ENCODE data around the gene BST2.

The BST2 gene

GRCh38 chr19:17431417-17431816 is 26.0 kb upstream of the BST2 start:
- Histone ChIP-seq H3K36me3 (ENCODE audit: control insufficient read depth in 4 of 4, insufficient read depth in 4 of 4, low read length in 3 of 4) (peaks cover 0 to 2% (median 0%) of the 10 kb centered on the region in 4 experiments), H3K9me3 (ENCODE audit: control extremely low read depth in 1 of 5, control insufficient read depth in 4 of 5, insufficient read depth in 2 of 5, low read depth in 1 of 5, low read length in 4 of 5) (peaks cover 0 to 1% (median 0%) of the 10 kb centered on the region in 5 experiments), H3K27me3 (replicated peaks in 2 of 5; ENCODE audit: control insufficient read depth in 4 of 5, insufficient read depth in 5 of 5, low read length in 4 of 5) (no peaks in the 10 kb centered on the region), H3K4me3 (ENCODE audit: control insufficient read depth in 1 of 7, extremely low read depth in 1 of 7, insufficient read depth in 4 of 7, low read depth in 2 of 7, low read length in 6 of 7) (no peak overlapping the region), H3K27ac (ENCODE audit: insufficient read depth in 1 of 2, low read depth in 1 of 2, low read length in 2 of 2, poor library complexity in 1 of 2, severe bottlenecking in 2 of 2) (no peak overlapping the region), H3K4me1 (ENCODE audit: control extremely low read depth in 1 of 4, control insufficient read depth in 4 of 4, insufficient read depth in 4 of 4, low read length in 3 of 4) (no peaks in the 10 kb centered on the region)
- DNase-seq: no peak
- ChIA-PET POLR2A (no interaction called here), CTCF (interaction anchor here (0.6 to 2.0 kb wide), 3 partner anchors 12 to 126 kb away, joined by 3 to 7 read pairs (median 6); partner anchors contain the start of gene MVB12A)
- 87% methylated on average over 6 of the region's 7 CpGs for WGBS (ENCODE audit: insufficient coverage)

- no peak overlapping the region for H3K4me3 ChIP-seq (ENCODE audit: control insufficient read depth in 1 of 7, extremely low read depth in 1 of 7, insufficient read depth in 4 of 7, low read depth in 2 of 7, low read length in 6 of 7)
- DNase-seq: no peak
- H3K4me1 ChIP-seq (ENCODE audit: control extremely low read depth in 1 of 4, control insufficient read depth in 4 of 4, insufficient read depth in 4 of 4, low read length in 3 of 4): peaks cover 0 to 7% (median 6%) of the 10 kb centered on the region in 4 experiments
- no peaks in the 10 kb centered on the region for H3K9me3 ChIP-seq (ENCODE audit: control extremely low read depth in 1 of 5, control insufficient read depth in 4 of 5, insufficient read depth in 2 of 5, low read depth in 1 of 5, low read length in 4 of 5)
- ChIA-PET POLR2A (no interaction called here), CTCF (interaction anchor here (0.6 to 1.3 kb wide), 5 partner anchors 11 to 323 kb away, joined by 3 to 6 read pairs (median 4); no protein-coding TSS in a partner anchor)
- H3K27me3 ChIP-seq (replicated peaks in 2 of 5; ENCODE audit: control insufficient read depth in 4 of 5, insufficient read depth in 5 of 5, low read length in 4 of 5): no peaks in the 10 kb centered on the region
- no peaks in the 10 kb centered on the region for H3K36me3 ChIP-seq (ENCODE audit: control insufficient read depth in 4 of 4, insufficient read depth in 4 of 4, low read length in 3 of 4)
- no peak overlapping the region for H3K27ac ChIP-seq (ENCODE audit: insufficient read depth in 1 of 2, low read depth in 1 of 2, low read length in 2 of 2, poor library complexity in 1 of 2, severe bottlenecking in 2 of 2)
- 96% methylated on average over 17 of the region's 17 CpGs for WGBS (ENCODE audit: insufficient coverage)
Observed at GRCh38 chr19:17429641-17430113, 24.2 kb upstream of the BST2 start.

DNA sequence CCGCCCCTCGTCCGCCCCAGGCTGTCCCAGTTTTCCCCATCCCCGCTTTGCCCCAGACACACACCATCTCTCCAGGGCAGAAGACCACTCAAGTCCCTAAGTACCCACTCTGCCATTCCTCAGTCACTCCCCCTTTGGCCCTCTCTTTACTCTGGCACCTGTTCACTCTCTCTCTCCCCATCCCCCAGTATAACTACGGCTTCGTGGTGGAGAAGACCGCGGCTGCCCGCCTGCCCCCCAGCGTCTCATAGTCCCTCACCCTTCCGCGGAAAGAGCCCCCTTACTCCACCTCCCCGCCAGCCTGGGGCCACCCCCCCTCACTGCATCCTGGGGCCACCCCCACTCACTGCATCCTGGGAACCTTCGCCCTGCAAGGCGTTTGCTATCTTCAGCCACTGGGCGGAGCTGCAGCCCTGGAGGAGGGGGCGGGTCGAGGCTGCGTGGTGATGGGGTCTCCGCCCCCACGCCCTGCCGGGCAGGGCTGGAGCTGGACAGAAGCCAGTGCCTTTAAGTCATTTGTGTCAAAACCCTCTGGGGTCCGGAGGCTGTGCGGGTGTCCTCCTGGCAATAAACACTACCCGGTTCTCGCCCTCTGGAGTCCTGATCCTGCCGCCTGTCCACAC is 19.4 kb upstream of the BST2 start:
- Histone ChIP-seq H3K27ac (ENCODE audit: insufficient read depth in 1 of 2, low read depth in 1 of 2, low read length in 2 of 2, poor library complexity in 1 of 2, severe bottlenecking in 2 of 2) (no peak overlapping the region), H3K4me3 (ENCODE audit: control insufficient read depth in 1 of 7, extremely low read depth in 1 of 7, insufficient read depth in 4 of 7, low read depth in 2 of 7, low read length in 6 of 7) (peak overlapping the region in 3 of 7 experiments; percentile 40 to 56 (median 48)), H3K27me3 (replicated peaks in 2 of 5; ENCODE audit: control insufficient read depth in 4 of 5, insufficient read depth in 5 of 5, low read length in 4 of 5) (no peaks in the 10 kb centered on the region), H3K9me3 (ENCODE audit: control extremely low read depth in 1 of 5, control insufficient read depth in 4 of 5, insufficient read depth in 2 of 5, low read depth in 1 of 5, low read length in 4 of 5) (no peaks in the 10 kb centered on the region), H3K4me1 (ENCODE audit: control extremely low read depth in 1 of 4, control insufficient read depth in 4 of 4, insufficient read depth in 4 of 4, low read length in 3 of 4) (peaks cover 0 to 20% (median 16%) of the 10 kb centered on the region in 4 experiments), H3K36me3 (ENCODE audit: control insufficient read depth in 4 of 4, insufficient read depth in 4 of 4, low read length in 3 of 4) (peaks cover 0 to 10% (median 6%) of the 10 kb centered on the region in 4 experiments)
- ChIA-PET CTCF (interaction anchor here (0.7 to 2.3 kb wide), 3 partner anchors 34 to 42 kb away, joined by 3 to 6 read pairs (median 3); no protein-coding TSS in a partner anchor), POLR2A (no interaction called here)
- 9% methylated on average over 14 of the region's 27 CpGs for WGBS (ENCODE audit: insufficient coverage)
- DNase-seq: peak; percentile 66 to 83 (median 83)

- no peak overlapping the region for H3K4me3 ChIP-seq (ENCODE audit: control insufficient read depth in 1 of 7, extremely low read depth in 1 of 7, insufficient read depth in 4 of 7, low read depth in 2 of 7, low read length in 6 of 7)
- CTCF ChIA-PET: interaction anchor here (0.5 to 2.3 kb wide), 3 partner anchors 43 to 550 kb away, joined by 3 to 6 read pairs (median 3); no protein-coding TSS in a partner anchor
- no peaks in the 10 kb centered on the region for H3K27me3 ChIP-seq (replicated peaks in 2 of 5; ENCODE audit: control insufficient read depth in 4 of 5, insufficient read depth in 5 of 5, low read length in 4 of 5)
- POLR2A ChIA-PET: interaction anchor here (0.6 kb wide), 1 partner anchor 155 kb away, joined by 3 read pairs; no protein-coding TSS in a partner anchor
- H3K4me1 ChIP-seq (ENCODE audit: control extremely low read depth in 1 of 4, control insufficient read depth in 4 of 4, insufficient read depth in 4 of 4, low read length in 3 of 4): peaks cover 6 to 30% (median 21%) of the 10 kb centered on the region in 4 experiments
- no peak overlapping the region for H3K27ac ChIP-seq (ENCODE audit: insufficient read depth in 1 of 2, low read depth in 1 of 2, low read length in 2 of 2, poor library complexity in 1 of 2, severe bottlenecking in 2 of 2)
- H3K9me3 ChIP-seq (ENCODE audit: control extremely low read depth in 1 of 5, control insufficient read depth in 4 of 5, insufficient read depth in 2 of 5, low read depth in 1 of 5, low read length in 4 of 5): no peaks in the 10 kb centered on the region
- WGBS (ENCODE audit: insufficient coverage): 99% methylated on average over 13 of the region's 20 CpGs
- DNase-seq: no peak
- H3K36me3 ChIP-seq (ENCODE audit: control insufficient read depth in 4 of 4, insufficient read depth in 4 of 4, low read length in 3 of 4): peaks cover 0 to 10% (median 6%) of the 10 kb centered on the region in 4 experiments
Observed at GRCh38 chr19:17423429-17424208, 18.2 kb upstream of the BST2 start.

GRCh38 chr19:17421942-17422341 is 16.5 kb upstream of the BST2 start:
- POLR2A ChIA-PET: no interaction called here
- H3K27ac ChIP-seq (ENCODE audit: insufficient read depth in 1 of 2, low read depth in 1 of 2, low read length in 2 of 2, poor library complexity in 1 of 2, severe bottlenecking in 2 of 2): no peak overlapping the region

GRCh38 chr19:17420475-17420924 is 15.1 kb upstream of the BST2 start:
- H3K4me3 ChIP-seq (ENCODE audit: control insufficient read depth in 1 of 7, extremely low read depth in 1 of 7, insufficient read depth in 4 of 7, low read depth in 2 of 7, low read length in 6 of 7): peak overlapping the region; percentile 60 to 91 (median 79)
- 5% methylated on average over 24 of the region's 25 CpGs for WGBS (ENCODE audit: insufficient coverage)
- H3K4me1 ChIP-seq (ENCODE audit: control extremely low read depth in 1 of 4, control insufficient read depth in 4 of 4, insufficient read depth in 4 of 4, low read length in 3 of 4): peaks cover 6 to 32% (median 21%) of the 10 kb centered on the region in 4 experiments
- ChIA-PET CTCF (interaction anchor here (1.0 to 4.6 kb wide), 6 partner anchors 15 to 54 kb away, joined by 3 to 19 read pairs (median 4); partner anchors contain the start of genes BST2 and CCDC194), POLR2A (no interaction called here)
- H3K27ac ChIP-seq (ENCODE audit: insufficient read depth in 1 of 2, low read depth in 1 of 2, low read length in 2 of 2, poor library complexity in 1 of 2, severe bottlenecking in 2 of 2): no peak overlapping the region
- no peaks in the 10 kb centered on the region for H3K27me3 ChIP-seq (replicated peaks in 2 of 5; ENCODE audit: control insufficient read depth in 4 of 5, insufficient read depth in 5 of 5, low read length in 4 of 5)
- no peaks in the 10 kb centered on the region for H3K9me3 ChIP-seq (ENCODE audit: control extremely low read depth in 1 of 5, control insufficient read depth in 4 of 5, insufficient read depth in 2 of 5, low read depth in 1 of 5, low read length in 4 of 5)
- peaks cover 0 to 14% (median 6%) of the 10 kb centered on the region in 4 experiments for H3K36me3 ChIP-seq (ENCODE audit: control insufficient read depth in 4 of 4, insufficient read depth in 4 of 4, low read length in 3 of 4)
- DNase-seq: peak; percentile 40 to 65 (median 53)

More at GRCh38 chr19:17421942-17422341, 16.5 kb upstream of the BST2 start:
- Histone ChIP-seq H3K27me3 (replicated peaks in 2 of 5; ENCODE audit: control insufficient read depth in 4 of 5, insufficient read depth in 5 of 5, low read length in 4 of 5) (no peaks in the 10 kb centered on the region), H3K36me3 (ENCODE audit: control insufficient read depth in 4 of 4, insufficient read depth in 4 of 4, low read length in 3 of 4) (peaks cover 0 to 10% (median 6%) of the 10 kb centered on the region in 4 experiments), H3K4me1 (ENCODE audit: control extremely low read depth in 1 of 4, control insufficient read depth in 4 of 4, insufficient read depth in 4 of 4, low read length in 3 of 4) (peaks cover 6 to 32% (median 21%) of the 10 kb centered on the region in 4 experiments), H3K9me3 (ENCODE audit: control extremely low read depth in 1 of 5, control insufficient read depth in 4 of 5, insufficient read depth in 2 of 5, low read depth in 1 of 5, low read length in 4 of 5) (no peaks in the 10 kb centered on the region), H3K4me3 (ENCODE audit: control insufficient read depth in 1 of 7, extremely low read depth in 1 of 7, insufficient read depth in 4 of 7, low read depth in 2 of 7, low read length in 6 of 7) (no peak overlapping the region)
- DNase-seq: no peak
- 100% methylated on average over 4 of the region's 4 CpGs for WGBS (ENCODE audit: insufficient coverage)
- CTCF ChIA-PET: interaction anchor here (0.7 to 4.6 kb wide), 4 partner anchors 23 to 34 kb away, joined by 3 to 19 read pairs (median 4); partner anchors contain the start of gene CCDC194
